Measurements from ENCODE around the gene MBL2. TPM values are rescaled to one million over a fixed set of nuclear protein-coding genes. Genes with fewer than 3 reads are reported as not detected.

The MBL2 gene
- total RNA-seq (2014; rRNA removed; shearing (Covaris generic)): not detected in 2 replicates

- no peak for DNase-seq (ENCODE audit: low spot score)
Observed at GRCh38 chr10:52772623-52773022, at the start of gene MBL2. TSS of gene MBL2 (minus strand) at chr10:52772784. CDS start at chr10:52771635, 1,149 bp downstream.

- no peak for DNase-seq (ENCODE audit: low spot score)
Observed at GRCh38 chr10:52820309-52820708, 47.7 kb upstream of the MBL2 start.

- peak; percentile 50 for DNase-seq (ENCODE audit: low spot score)
Observed at GRCh38 chr10:52818019-52818418, 45.4 kb upstream of the MBL2 start.

GRCh38 chr10:52814506-52814905 lies 41.9 kb upstream of the MBL2 start:
- DNase-seq (ENCODE audit: low spot score): no peak

GRCh38 chr10:52811776-52812175 lies 39.2 kb upstream of the MBL2 start:
- DNase-seq (ENCODE audit: low spot score): no peak

- DNase-seq (ENCODE audit: low spot score): no peak
Observed at GRCh38 chr10:52810761-52811160, 38.2 kb upstream of the MBL2 start.

- DNase-seq (ENCODE audit: low spot score): no peak
Observed at GRCh38 chr10:52807803-52808202, 35.2 kb upstream of the MBL2 start.

- DNase-seq (ENCODE audit: low spot score): no peak
Observed at GRCh38 chr10:52805414-52806285, 33.1 kb upstream of the MBL2 start.

GRCh38 chr10:52801947-52802346 lies 29.4 kb upstream of the MBL2 start:
- no peak for DNase-seq (ENCODE audit: low spot score)

- no peak for DNase-seq (ENCODE audit: low spot score)
Observed at GRCh38 chr10:52786098-52786497, 13.5 kb upstream of the MBL2 start.

GRCh38 chr10:52785418-52785817 lies 12.8 kb upstream of the MBL2 start:
- no peak for DNase-seq (ENCODE audit: low spot score)

GRCh38 chr10:52783726-52784125 lies 11.1 kb upstream of the MBL2 start:
- no peak for DNase-seq (ENCODE audit: low spot score)

GRCh38 chr10:52782554-52782953 lies 10.0 kb upstream of the MBL2 start:
- no peak for DNase-seq (ENCODE audit: low spot score)

GRCh38 chr10:52780391-52781155 lies 8.0 kb upstream of the MBL2 start:
- no peak for DNase-seq (ENCODE audit: low spot score)

GRCh38 chr10:52779541-52780390 lies 7.2 kb upstream of the MBL2 start:
- DNase-seq (ENCODE audit: low spot score): peak; percentile 66

- DNase-seq (ENCODE audit: low spot score): no peak
Observed at GRCh38 chr10:52778511-52779392, 6.2 kb upstream of the MBL2 start.

GRCh38 chr10:52777414-52777813 lies 4.8 kb upstream of the MBL2 start:
- DNase-seq (ENCODE audit: low spot score): no peak

GRCh38 chr10:52776471-52776903 lies 3.9 kb upstream of the MBL2 start:
- no peak for DNase-seq (ENCODE audit: low spot score)

- DNase-seq (ENCODE audit: low spot score): no peak
Observed at GRCh38 chr10:52775132-52775647, 2.6 kb upstream of the MBL2 start.

GRCh38 chr10:52774600-52775106 lies 2.1 kb upstream of the MBL2 start:
- no peak for DNase-seq (ENCODE audit: low spot score)

Measured in H4 (cell line).